ENCODE measurements around the gene GAGE13.
"Not testable (repeated sequence)": the region's sequence is repeated elsewhere in the genome, so short reads cannot be mapped to it uniquely, and the experiment has no call there.

The GAGE13 gene

DNA sequence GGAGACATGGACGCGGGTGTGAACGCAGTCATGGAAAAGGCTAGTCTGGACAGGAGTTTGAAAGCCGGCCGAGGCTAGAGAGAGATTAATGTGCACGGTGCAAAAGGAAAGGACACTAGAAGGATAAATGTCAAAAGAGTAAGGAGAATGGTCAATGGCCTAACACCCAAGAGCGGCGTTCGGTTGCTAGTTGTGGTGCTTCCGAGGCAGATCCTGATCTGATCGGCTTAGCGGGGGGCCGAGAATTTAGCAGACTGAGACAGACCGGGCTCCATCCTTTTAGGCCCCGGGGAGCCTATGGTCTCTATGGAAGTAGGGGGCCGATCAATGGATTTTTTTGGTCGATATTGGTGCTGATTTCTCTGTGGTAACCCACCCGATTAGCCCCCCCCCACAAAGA, 21.0 kb upstream of the GAGE13 start:
- Histone ChIP-seq H3K4me3 (ENCODE audit: low read length) (no peak overlapping the region), H3K27me3 (ENCODE audit: control insufficient read depth, low read length) (no peaks in the 10 kb centered on the region), H3K4me2 (ENCODE audit: low read length) (no peak overlapping the region), H3K9me2 (replicated peaks; ENCODE audit: control insufficient read depth, low read length) (no peaks in the 10 kb centered on the region), H3K9me3 (ENCODE audit: control insufficient read depth, insufficient read depth, low read length) (no peaks in the 10 kb centered on the region), H3K36me3 (ENCODE audit: control insufficient read depth, low read length) (no peaks in the 10 kb centered on the region), H3F3A (ENCODE audit: control insufficient read depth, insufficient read depth) (no peaks in the 10 kb centered on the region), H3K4me1 (ENCODE audit: control insufficient read depth, low read length) (no peaks in the 10 kb centered on the region), H4K20me1 (ENCODE audit: control insufficient read depth, insufficient read depth, low read depth, low read length) (no peaks in the 10 kb centered on the region), H3K79me2 (ENCODE audit: control insufficient read depth, low read length) (no peaks in the 10 kb centered on the region), H3K27ac (ENCODE audit: low read depth, low read length) (no peak overlapping the region)
- TF ChIP-seq EZH2phosphoT487 (IDR thresholded peaks at IDR 0.05; ENCODE audit: borderline replicate concordance, low read length) (no peak), CTCF (IDR thresholded peaks at IDR 0.05; ENCODE audit: low read depth, low read length, poor library complexity, severe bottlenecking) (no peak)

- Histone ChIP-seq H3K9me2 (replicated peaks; ENCODE audit: control insufficient read depth, low read length) (no peaks in the 10 kb centered on the region), H4K20me1 (ENCODE audit: control insufficient read depth, insufficient read depth, low read depth, low read length) (no peaks in the 10 kb centered on the region), H3F3A (ENCODE audit: control insufficient read depth, insufficient read depth) (no peaks in the 10 kb centered on the region), H3K27ac (ENCODE audit: low read depth, low read length) (no peak overlapping the region), H3K27me3 (ENCODE audit: control insufficient read depth, low read length) (no peaks in the 10 kb centered on the region), H3K36me3 (ENCODE audit: control insufficient read depth, low read length) (no peaks in the 10 kb centered on the region), H3K9me3 (ENCODE audit: control insufficient read depth, insufficient read depth, low read length) (no peaks in the 10 kb centered on the region), H3K79me2 (ENCODE audit: control insufficient read depth, low read length) (no peaks in the 10 kb centered on the region), H3K4me3 (ENCODE audit: low read length) (no peak overlapping the region), H3K4me1 (ENCODE audit: control insufficient read depth, low read length) (no peaks in the 10 kb centered on the region), H3K4me2 (ENCODE audit: low read length) (no peak overlapping the region)
- TF ChIP-seq CTCF (IDR thresholded peaks at IDR 0.05; ENCODE audit: low read depth, low read length, poor library complexity, severe bottlenecking) (no peak), EZH2phosphoT487 (IDR thresholded peaks at IDR 0.05; ENCODE audit: borderline replicate concordance, low read length) (no peak)
These were observed 19.2 kb upstream of the GAGE13 start for GRCh38 chrX:49312176-49312575.

GRCh38 chrX:49316085-49316484, 15.3 kb upstream of the GAGE13 start:
- H3K4me1 ChIP-seq (ENCODE audit: control insufficient read depth, low read length) = no peaks in the 10 kb centered on the region

DNA sequence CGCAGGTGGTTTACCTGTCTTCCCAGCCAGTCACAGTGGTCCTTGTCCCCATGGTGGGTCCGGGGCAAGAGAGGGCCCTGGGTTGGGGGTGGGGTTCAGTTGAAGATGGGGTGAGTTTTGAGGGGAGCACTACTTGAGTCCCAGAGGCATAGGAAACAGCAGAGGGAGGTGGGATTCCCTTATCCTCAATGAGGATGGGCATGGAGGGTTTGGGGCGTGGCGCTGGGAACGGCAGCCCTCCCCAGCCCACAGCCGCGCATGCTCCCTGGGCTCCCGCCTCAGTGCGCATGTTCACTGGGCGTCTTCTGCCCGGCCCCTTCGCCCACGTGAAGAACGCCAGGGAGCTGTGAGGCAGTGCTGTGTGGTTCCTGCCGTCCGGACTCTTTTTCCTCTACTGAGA, 9.6 kb upstream of the GAGE13 start, which contains the start of gene GAGE12J:
TSS of gene GAGE12J (plus strand) at position 301 of the 400 bp plus-strand sequence. CDS start 1,157 bp downstream, outside the sequence.
- H3K36me3 ChIP-seq (ENCODE audit: control insufficient read depth, low read length); H3K9me3 ChIP-seq (ENCODE audit: control insufficient read depth, insufficient read depth, low read length); H3K27me3 ChIP-seq (ENCODE audit: control insufficient read depth, low read length); H3K4me3 ChIP-seq (ENCODE audit: low read length); H3K4me1 ChIP-seq (ENCODE audit: control insufficient read depth, low read length); H3F3A ChIP-seq (ENCODE audit: control insufficient read depth, insufficient read depth); H3K4me2 ChIP-seq (ENCODE audit: low read length); H3K9me2 ChIP-seq (replicated peaks; ENCODE audit: control insufficient read depth, low read length); H3K79me2 ChIP-seq (ENCODE audit: control insufficient read depth, low read length); H4K20me1 ChIP-seq (ENCODE audit: control insufficient read depth, insufficient read depth, low read depth, low read length); H3K27ac ChIP-seq (ENCODE audit: low read depth, low read length): not testable (repeated sequence)

More at GRCh38 chrX:49316085-49316484, 15.3 kb upstream of the GAGE13 start:
- Histone ChIP-seq H3K36me3 (ENCODE audit: control insufficient read depth, low read length) (no peaks in the 10 kb centered on the region), H3K27me3 (ENCODE audit: control insufficient read depth, low read length) (no peaks in the 10 kb centered on the region), H4K20me1 (ENCODE audit: control insufficient read depth, insufficient read depth, low read depth, low read length) (no peaks in the 10 kb centered on the region), H3K79me2 (ENCODE audit: control insufficient read depth, low read length) (no peaks in the 10 kb centered on the region), H3F3A (ENCODE audit: control insufficient read depth, insufficient read depth) (no peaks in the 10 kb centered on the region), H3K9me3 (ENCODE audit: control insufficient read depth, insufficient read depth, low read length) (no peaks in the 10 kb centered on the region), H3K4me2 (ENCODE audit: low read length) (no peak overlapping the region), H3K27ac (ENCODE audit: low read depth, low read length) (no peak overlapping the region), H3K9me2 (replicated peaks; ENCODE audit: control insufficient read depth, low read length) (no peaks in the 10 kb centered on the region), H3K4me3 (ENCODE audit: low read length) (no peak overlapping the region)
- TF ChIP-seq CTCF (IDR thresholded peaks at IDR 0.05; ENCODE audit: low read depth, low read length, poor library complexity, severe bottlenecking) = no peak
- TF ChIP-seq EZH2phosphoT487 (IDR thresholded peaks at IDR 0.05; ENCODE audit: borderline replicate concordance, low read length) = no peak

- H3K27ac ChIP-seq (ENCODE audit: low read depth, low read length); H3K9me3 ChIP-seq (ENCODE audit: control insufficient read depth, insufficient read depth, low read length); H3K4me3 ChIP-seq (ENCODE audit: low read length); H3K36me3 ChIP-seq (ENCODE audit: control insufficient read depth, low read length); H4K20me1 ChIP-seq (ENCODE audit: control insufficient read depth, insufficient read depth, low read depth, low read length); H3K79me2 ChIP-seq (ENCODE audit: control insufficient read depth, low read length); H3K27me3 ChIP-seq (ENCODE audit: control insufficient read depth, low read length); H3K9me2 ChIP-seq (replicated peaks; ENCODE audit: control insufficient read depth, low read length); H3K4me2 ChIP-seq (ENCODE audit: low read length); H3K4me1 ChIP-seq (ENCODE audit: control insufficient read depth, low read length); H3F3A ChIP-seq (ENCODE audit: control insufficient read depth, insufficient read depth): not testable (repeated sequence)
These were observed 9.1 kb upstream of the GAGE13 start for GRCh38 chrX:49322266-49322665.

- H3F3A ChIP-seq (ENCODE audit: control insufficient read depth, insufficient read depth); H4K20me1 ChIP-seq (ENCODE audit: control insufficient read depth, insufficient read depth, low read depth, low read length); H3K36me3 ChIP-seq (ENCODE audit: control insufficient read depth, low read length); H3K27me3 ChIP-seq (ENCODE audit: control insufficient read depth, low read length); H3K9me2 ChIP-seq (replicated peaks; ENCODE audit: control insufficient read depth, low read length); H3K4me2 ChIP-seq (ENCODE audit: low read length); H3K79me2 ChIP-seq (ENCODE audit: control insufficient read depth, low read length); H3K4me1 ChIP-seq (ENCODE audit: control insufficient read depth, low read length); H3K9me3 ChIP-seq (ENCODE audit: control insufficient read depth, insufficient read depth, low read length); H3K4me3 ChIP-seq (ENCODE audit: low read length); H3K27ac ChIP-seq (ENCODE audit: low read depth, low read length): not testable (repeated sequence)
These were observed 7.6 kb upstream of the GAGE13 start for GRCh38 chrX:49323735-49324134.

Measured in DOHH2 (cell line).